Thymus (tissue), 11 donors: ENCODE data around the gene SFXN2. TPM values are rescaled to one million over a fixed set of nuclear protein-coding genes. Genes with fewer than 3 reads are reported as not detected.
"Not testable (repeated sequence)": the region's sequence is repeated elsewhere in the genome, so short reads cannot be mapped to it uniquely, and the experiment has no call there.

Source experiments
- DNase-seq, 9 donors: peaks; one replicate each; pipeline ENCODE4 v3.0.0-alpha.2; 2013; ENCODE audit warnings: low spot score in 9 of 9, low read depth in 6 of 9, missing footprints in 1 of 9
- H3K27ac ChIP-seq, 2 donors: one replicate each; pipeline ENCODE4 v1.5.1; 2013; ENCODE audit warnings: control low read depth in 1 of 2, low read depth in 1 of 2, low read length in 1 of 2, mild to moderate bottlenecking in 1 of 2, moderate library complexity in 1 of 2
- H3K27me3 ChIP-seq, 2 donors: one replicate each; pipeline ENCODE4 v1.5.1; 2013; ENCODE audit warnings: low read length in 1 of 2; ENCODE audit not compliant: control insufficient read depth in 2 of 2, insufficient read depth in 1 of 2
- H3K36me3 ChIP-seq, 2 donors: one replicate each; pipeline ENCODE4 v1.5.1; 2013; ENCODE audit warnings: low read length in 1 of 2, mild to moderate bottlenecking in 1 of 2, moderate library complexity in 1 of 2; ENCODE audit not compliant: control insufficient read depth in 2 of 2, insufficient read depth in 2 of 2
- H3K4me1 ChIP-seq, 2 donors: one replicate each; pipeline ENCODE4 v1.5.1; 2013; ENCODE audit warnings: low read length in 2 of 2; ENCODE audit not compliant: control insufficient read depth in 2 of 2, insufficient read depth in 2 of 2
- H3K4me3 ChIP-seq, 2 donors: one replicate each; pipeline ENCODE4 v1.5.1; 2013; ENCODE audit warnings: low read length in 2 of 2, control low read depth in 1 of 2, mild to moderate bottlenecking in 1 of 2
- H3K9me3 ChIP-seq, 2 donors: one replicate each; pipeline ENCODE4 v1.5.1; 2013; ENCODE audit warnings: low read length in 1 of 2, mild to moderate bottlenecking in 1 of 2; ENCODE audit not compliant: control insufficient read depth in 2 of 2, insufficient read depth in 1 of 2
- WGBS: extraction: QIAGEN DNeasy Blood & Tissue Kit; methylation state at CpG from one replicate; pipeline ENCODE4 v1.1.7; 2013; 5-methylcytosine and 5-hydroxymethylcytosine counted together
- polyA plus RNA-seq: library from polyadenylated mRNA; stranded (reverse); fragments of 200-250 nt; gene quantifications from one replicate; pipeline ENCODE4 v1.2.3, GENCODE V29; 2013
- total RNA-seq: library from RNA; stranded (reverse); fragments of 120-200 nt; gene quantifications from one replicate; pipeline ENCODE4 v1.2.4, GENCODE V29; 2013
- donor health status: healthy.

SFXN2 gene
- total and polyA plus RNA-seq, 2 donors: 10.8 to 14.9 TPM

- 79% methylated on average over 9 of the region's 9 CpGs for WGBS
- Histone ChIP-seq H3K4me1 (peaks cover 18 to 23% of the 10 kb centered on the region in 2 donors), H3K27ac (peak overlapping the region in 1 of 2 donors; percentile 58), H3K36me3 (no peaks in the 10 kb centered on the region), H3K4me3 (no peak overlapping the region), H3K27me3 (no peaks in the 10 kb centered on the region), H3K9me3 (no peaks in the 10 kb centered on the region)
- DNase-seq: no peak
Measured at GRCh38 chr10:102752266-102752930, 38.0 kb downstream of the SFXN2 start.

GRCh38 chr10:102752934-102753664, 38.7 kb downstream of the SFXN2 start:
- DNase-seq: peak in 1 of 9 donors; percentile 78
- H3K36me3 ChIP-seq: no peaks in the 10 kb centered on the region
- no peaks in the 10 kb centered on the region for H3K9me3 ChIP-seq
- WGBS: 90% methylated on average over 4 of the region's 4 CpGs
- peaks cover 21 to 26% of the 10 kb centered on the region in 2 donors for H3K4me1 ChIP-seq
- peak overlapping the region; percentile 32 to 61 for H3K27ac ChIP-seq
- no peak overlapping the region for H3K4me3 ChIP-seq
- no peaks in the 10 kb centered on the region for H3K27me3 ChIP-seq

- Histone ChIP-seq H3K27me3 (no peaks in the 10 kb centered on the region), H3K4me1 (peaks cover 21 to 30% of the 10 kb centered on the region in 2 donors), H3K36me3 (no peaks in the 10 kb centered on the region), H3K9me3 (no peaks in the 10 kb centered on the region), H3K27ac (no peak overlapping the region), H3K4me3 (no peak overlapping the region)
- DNase-seq: no peak
- WGBS: 97% methylated on average over 1 of the region's 1 CpG
Measured at GRCh38 chr10:102753718-102754117, 39.3 kb downstream of the SFXN2 start.

- Histone ChIP-seq H3K4me1 (peaks cover 17 to 34% of the 10 kb centered on the region in 2 donors), H3K36me3 (peaks cover 0 to 2% of the 10 kb centered on the region in 2 donors), H3K4me3 (no peak overlapping the region), H3K9me3 (no peaks in the 10 kb centered on the region), H3K27me3 (no peaks in the 10 kb centered on the region), H3K27ac (no peak overlapping the region)
- no peak for DNase-seq
- 98% methylated on average over 6 of the region's 6 CpGs for WGBS
Measured at GRCh38 chr10:102757323-102757722, 42.9 kb downstream of the SFXN2 start.

- no peak overlapping the region for H3K4me3 ChIP-seq
- peaks cover 2% of the 10 kb centered on the region in 2 donors for H3K36me3 ChIP-seq
- peak in 1 of 9 donors; percentile 52 for DNase-seq
- 79% methylated on average over 9 of the region's 9 CpGs for WGBS
- H3K27me3 ChIP-seq: no peaks in the 10 kb centered on the region
- H3K27ac ChIP-seq: peak overlapping the region in 1 of 2 donors; percentile 37
- peaks cover 16 to 34% of the 10 kb centered on the region in 2 donors for H3K4me1 ChIP-seq
- H3K9me3 ChIP-seq: no peaks in the 10 kb centered on the region
Measured at GRCh38 chr10:102758240-102758932, 44.0 kb downstream of the SFXN2 start.

- peaks cover 19 to 38% of the 10 kb centered on the region in 2 donors for H3K4me1 ChIP-seq
- not testable (repeated sequence) for DNase-seq, H3K4me3 ChIP-seq, H3K36me3 ChIP-seq, H3K27me3 ChIP-seq, H3K9me3 ChIP-seq
- peak overlapping the region in 1 of 2 donors; percentile 37 for H3K27ac ChIP-seq
- WGBS: 53% methylated on average over 6 of the region's 12 CpGs
Measured at GRCh38 chr10:102758933-102759262, 44.5 kb downstream of the SFXN2 start.

- no peak overlapping the region for H3K4me3 ChIP-seq
- no peak for DNase-seq
- no peaks in the 10 kb centered on the region for H3K9me3 ChIP-seq
- H3K36me3 ChIP-seq: peaks cover 2 to 4% of the 10 kb centered on the region in 2 donors
- H3K4me1 ChIP-seq: peaks cover 26 to 45% of the 10 kb centered on the region in 2 donors
- H3K27ac ChIP-seq: peak overlapping the region in 1 of 2 donors; percentile 18
- H3K27me3 ChIP-seq: no peaks in the 10 kb centered on the region
- WGBS: 99% methylated on average over 3 of the region's 3 CpGs
Measured at GRCh38 chr10:102759497-102760210, 45.2 kb downstream of the SFXN2 start.

GRCh38 chr10:102761981-102762380, 47.5 kb downstream of the SFXN2 start:
- 97% methylated on average over 4 of the region's 4 CpGs for WGBS
- Histone ChIP-seq H3K27ac (peak overlapping the region in 1 of 2 donors; percentile 92), H3K36me3 (peaks cover 2 to 7% of the 10 kb centered on the region in 2 donors)

More at GRCh38 chr10:102761981-102762380, 47.5 kb downstream of the SFXN2 start:
- Histone ChIP-seq H3K9me3 (no peaks in the 10 kb centered on the region), H3K4me1 (peaks cover 46 to 65% of the 10 kb centered on the region in 2 donors), H3K4me3 (no peak overlapping the region), H3K27me3 (no peaks in the 10 kb centered on the region)
- DNase-seq: no peak
